ENCODE measurements around the gene PGLYRP1.
A peak's percentile ranks its signal among the peaks of the same experiment; 100 is the strongest.

Gene PGLYRP1

DNA sequence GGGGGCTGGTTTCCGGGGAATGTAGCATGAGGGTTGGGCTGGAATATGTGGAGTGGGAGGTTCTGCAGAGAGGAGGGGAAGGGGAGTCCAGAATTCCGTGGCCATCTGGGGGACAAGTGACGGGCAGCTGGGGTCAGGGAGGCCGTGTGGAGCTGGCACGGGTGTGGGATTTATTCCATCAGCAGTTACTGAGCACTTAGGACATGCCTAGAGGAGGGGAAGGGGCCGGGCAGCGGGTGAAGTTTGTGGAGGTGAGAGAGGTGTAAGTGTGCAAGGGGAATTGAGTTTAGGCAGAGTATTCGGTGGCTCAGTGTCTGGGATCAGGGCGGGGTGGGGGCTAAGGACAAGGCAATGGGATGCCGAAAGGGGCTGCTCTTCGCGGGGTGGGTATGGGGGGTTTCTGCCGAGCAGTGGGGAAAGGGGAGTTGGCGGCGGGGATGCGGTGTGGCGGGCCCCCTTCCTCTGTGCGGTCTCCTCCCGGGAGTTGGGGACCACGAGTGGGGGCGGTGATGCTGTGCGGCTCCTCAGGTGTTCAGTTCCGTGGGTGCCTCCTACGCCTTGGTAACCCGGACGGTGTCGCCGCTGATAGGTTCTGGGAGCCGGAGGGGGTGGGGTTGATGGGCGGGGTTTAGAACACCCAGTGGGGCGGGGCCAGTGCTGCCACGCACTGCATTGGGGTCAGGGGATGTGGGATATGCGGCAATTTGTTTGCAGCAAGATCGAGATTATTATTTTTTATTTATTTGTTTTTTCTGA, 22.2 kb downstream of the PGLYRP1 start:
- DNase-seq (ENCODE audit: low read depth): no peak

DNA sequence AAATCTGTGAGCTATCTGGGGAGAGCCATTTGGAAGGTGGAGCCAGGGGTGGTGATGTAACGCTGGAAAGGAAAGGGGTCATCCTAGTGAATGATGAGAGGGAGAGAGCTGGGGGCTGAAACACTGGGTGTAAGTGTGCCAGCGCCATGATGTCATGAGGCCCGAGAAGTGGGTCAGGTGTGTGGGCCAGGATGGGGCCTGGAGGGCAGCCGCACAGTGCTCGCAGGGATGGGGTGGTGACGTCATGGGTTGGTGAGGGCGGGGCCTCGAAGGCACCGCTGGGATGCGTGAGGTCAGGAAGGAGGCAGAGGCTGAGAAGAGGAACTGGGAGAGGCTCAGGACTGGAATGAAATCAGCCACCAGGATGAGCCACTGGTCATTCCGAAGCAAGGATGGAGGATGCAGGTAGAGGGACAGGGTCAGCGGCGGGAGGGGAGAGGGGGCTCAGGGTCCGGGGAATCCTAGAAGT, 23.2 kb downstream of the PGLYRP1 start:
- DNase-seq (ENCODE audit: low read depth): no peak

DNA sequence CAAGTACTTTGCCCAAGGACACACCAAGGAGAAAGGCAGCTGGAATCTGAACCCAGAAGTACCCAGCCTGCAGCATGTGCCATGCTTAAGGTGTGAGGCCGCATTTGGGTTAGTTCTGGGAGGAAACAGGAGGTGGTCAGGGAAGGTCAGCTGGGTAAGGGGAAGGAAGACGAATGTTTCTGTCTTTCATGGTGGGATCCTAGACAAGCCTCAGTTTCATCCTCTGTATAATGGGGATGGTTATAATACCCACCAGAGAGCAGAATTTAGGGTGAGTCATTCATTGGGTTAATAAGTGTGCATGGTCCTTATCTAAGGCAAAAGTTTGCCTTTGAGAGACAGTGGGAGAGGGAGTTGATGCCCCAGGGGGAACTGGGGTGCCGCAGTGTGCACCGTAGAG, 24.0 kb downstream of the PGLYRP1 start:
- DNase-seq (ENCODE audit: low read depth): no peak

DNA sequence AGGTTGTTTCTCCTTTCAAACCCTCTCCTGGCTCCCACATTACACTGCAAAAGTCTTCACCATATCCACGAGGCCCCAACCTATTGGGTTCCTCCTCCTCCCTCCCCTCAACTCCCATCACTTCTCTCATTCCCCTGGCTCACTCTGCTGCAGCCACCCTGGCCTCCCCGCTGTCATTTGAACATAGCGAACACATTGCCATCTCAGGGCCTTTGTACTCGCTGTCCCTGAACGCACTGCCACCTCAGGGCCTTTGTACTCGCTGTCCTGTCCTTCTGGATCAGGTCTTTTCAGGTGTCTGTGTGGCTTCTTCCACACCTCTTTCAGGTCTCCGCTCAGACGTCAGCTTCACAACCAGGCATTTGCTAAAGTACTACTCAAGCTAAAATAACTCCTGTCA, 25.9 kb downstream of the PGLYRP1 start:
- DNase-seq (ENCODE audit: low read depth): no peak

DNA sequence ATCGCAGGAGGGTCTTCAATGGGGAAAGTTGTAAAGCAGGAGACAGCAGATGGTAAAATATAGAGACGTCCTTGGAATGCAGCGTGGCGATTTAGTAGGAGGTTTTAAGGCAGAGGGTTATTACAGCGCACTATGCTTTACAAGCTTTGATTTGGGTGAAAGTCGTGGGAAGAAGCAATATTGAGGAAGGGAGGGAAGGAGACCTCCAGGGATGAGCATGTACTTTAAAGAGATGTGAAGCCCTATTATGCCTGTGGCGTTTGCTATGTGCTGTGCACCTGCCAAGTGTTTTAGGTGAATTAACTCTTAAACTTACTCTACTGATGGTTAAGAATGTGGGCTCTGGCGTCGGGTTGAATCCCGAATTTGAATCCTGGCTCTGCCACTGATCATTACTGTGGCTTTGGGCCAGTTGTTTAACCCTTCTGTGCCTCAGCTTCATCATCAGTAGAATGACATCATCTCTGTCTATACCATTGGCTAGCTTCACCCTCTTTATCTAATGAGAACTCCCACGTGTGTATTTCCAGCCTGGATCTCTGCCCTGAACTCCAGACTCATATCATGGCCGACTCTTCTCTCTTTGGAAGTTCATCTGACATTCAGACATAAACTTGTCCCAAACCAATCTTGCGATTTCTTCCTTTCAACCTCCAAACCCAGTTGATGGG, 27.0 kb downstream of the PGLYRP1 start:
- no peak for DNase-seq (ENCODE audit: low read depth)

DNA sequence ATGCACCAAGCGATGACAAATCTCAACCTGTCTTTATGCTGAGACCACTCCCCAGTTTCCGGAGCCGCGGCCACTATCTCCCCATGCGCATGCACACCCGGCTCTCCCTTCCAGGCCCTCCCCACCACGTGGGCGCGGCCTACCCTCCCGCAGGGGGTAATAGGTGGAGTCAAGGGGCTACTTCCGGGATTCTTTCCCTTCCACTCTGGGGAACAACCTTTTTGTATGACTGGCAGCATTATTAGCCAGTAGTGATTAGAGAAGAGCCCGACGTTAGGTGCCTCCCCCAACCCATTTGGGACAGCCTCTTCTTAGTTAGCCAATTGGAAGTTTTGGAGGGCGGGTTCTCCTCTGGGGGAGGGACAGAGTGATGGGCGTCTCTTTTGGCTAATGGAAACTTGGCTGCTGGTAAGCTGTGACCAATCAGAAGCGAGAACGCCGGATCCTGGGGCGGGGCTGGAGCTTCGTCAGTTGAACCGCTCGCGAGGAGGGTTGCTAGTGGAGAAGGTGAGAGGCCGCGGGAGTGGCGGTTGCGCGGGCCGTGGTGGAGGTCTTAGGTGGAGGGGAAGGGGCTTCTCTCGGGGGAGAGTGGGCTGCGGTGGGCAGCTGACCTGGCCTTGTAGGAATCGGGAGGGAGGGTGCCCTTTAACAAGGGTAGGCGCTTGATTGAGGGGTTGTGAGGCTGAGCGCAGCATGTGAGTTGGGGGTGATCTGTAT, 27.7 kb downstream of the PGLYRP1 start, which contains the start of gene CCDC61:
TSS of gene CCDC61 (plus strand) at position 470 of the 717 bp plus-strand sequence. CDS start 7,552 bp downstream, outside the sequence.
- peak; percentile 100 for DNase-seq (ENCODE audit: low read depth)

DNA sequence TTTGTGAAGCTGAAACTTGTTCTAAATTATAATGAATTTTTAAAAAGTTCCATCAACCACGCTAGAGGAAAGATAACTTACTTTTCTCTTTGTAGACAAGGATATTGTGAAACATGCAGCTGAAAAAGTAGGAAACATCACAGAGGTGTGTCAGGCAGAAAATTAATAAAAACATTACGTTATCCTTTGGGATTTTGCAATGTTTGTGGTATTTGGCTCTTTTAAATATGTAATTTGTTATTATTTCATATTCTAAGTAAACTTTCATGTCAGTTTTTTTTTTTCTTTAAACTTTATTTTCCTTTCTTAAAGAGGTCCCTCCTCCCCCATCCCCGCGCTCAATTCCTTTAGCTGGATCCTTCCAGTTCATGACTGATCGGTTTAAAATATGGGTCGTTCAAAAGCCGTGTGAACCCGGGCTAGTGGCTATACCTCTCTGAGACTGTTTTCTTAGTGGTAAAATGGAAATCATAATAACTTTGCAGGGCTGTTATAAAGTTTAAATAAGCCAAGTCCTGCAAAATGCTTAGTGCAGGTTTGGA, 28.3 kb downstream of the PGLYRP1 start:
- DNase-seq (ENCODE audit: low read depth): no peak

DNA sequence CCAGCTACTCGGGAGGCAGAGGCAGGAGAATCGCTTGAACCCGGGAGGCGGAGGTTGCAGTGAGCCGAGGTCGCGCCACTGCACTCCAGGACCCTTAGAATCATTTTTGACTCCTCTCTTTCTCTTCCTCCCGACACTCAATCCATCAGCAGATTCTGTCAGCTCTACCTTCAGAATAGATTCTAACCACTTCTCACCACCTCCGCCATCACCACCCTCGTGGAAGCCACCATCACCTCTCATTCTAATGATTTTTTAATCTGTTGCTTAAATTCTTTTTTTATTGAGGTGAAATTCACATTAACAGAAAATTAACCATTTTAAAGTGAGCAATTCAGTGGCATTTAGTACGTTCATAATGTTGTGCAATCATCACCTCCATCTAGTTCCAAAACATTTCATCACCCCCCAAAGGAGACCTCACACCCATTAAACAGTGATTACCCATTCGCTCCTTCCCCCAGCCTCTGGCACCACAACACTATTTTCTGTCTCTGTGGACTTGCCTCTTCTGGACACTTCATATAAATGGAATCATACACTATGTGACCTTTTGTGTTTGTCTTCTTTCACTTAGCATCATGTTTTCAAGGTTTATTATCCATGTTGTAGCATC, 32.6 kb downstream of the PGLYRP1 start:
- no peak for DNase-seq (ENCODE audit: low read depth)

DNA sequence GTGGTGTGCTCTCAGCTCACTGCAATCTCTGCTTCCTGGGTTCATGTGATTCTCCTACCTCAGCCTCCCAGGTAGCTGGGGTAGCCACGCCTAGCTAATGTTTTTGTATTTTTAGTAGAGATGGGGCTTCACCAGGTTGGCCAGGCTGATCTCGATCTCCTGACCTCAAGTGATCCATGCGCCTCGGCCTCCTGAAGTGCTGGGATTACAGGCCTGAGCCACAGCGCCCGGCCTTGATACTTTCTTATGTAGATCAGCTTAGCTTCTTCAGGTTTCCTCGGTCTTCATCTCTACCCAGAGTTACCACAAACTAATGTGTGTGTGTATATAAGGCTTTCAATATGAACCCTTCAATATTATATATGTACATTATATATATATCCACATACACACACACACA, 37.5 kb downstream of the PGLYRP1 start:
- no peak for DNase-seq (ENCODE audit: low read depth)

DNA sequence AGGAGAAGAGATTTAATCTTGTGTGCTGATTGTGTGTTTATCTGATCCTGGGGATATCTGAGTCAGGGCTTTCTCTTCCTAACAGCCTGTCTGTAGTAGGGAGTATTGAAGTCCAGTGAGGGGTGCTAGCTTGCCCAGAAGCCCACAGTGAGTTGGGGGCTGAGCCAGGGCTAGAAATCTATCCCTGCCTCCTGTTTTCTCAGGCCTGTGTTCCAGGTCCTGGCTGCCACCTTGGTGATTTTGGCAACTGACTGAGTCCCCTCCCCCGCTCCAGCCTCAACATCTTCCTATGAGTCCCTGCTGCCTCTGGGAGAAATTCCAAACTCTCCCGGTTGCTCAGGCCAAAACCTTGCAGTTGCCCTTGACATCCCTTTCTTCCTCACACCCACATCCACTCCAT, 41.5 kb downstream of the PGLYRP1 start:
- DNase-seq (ENCODE audit: low read depth): no peak

DNA sequence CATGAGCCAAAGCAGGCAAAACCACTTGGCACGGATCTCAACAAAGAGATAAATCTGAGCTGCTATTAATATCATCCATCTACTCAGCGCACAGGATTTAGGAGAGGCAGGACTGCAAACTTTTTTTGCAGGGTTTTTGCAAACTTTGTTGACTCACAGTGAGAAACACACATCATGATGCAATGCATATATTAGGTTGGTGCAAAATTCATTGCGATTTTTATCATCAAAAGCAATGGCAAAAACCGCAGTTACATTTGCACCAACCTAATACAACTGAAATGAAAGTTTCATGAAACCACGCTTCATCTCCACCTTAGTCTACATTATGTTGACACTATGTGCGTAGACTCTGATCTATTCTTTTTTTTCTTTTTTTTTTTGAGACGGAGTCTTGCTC, 44.7 kb downstream of the PGLYRP1 start:
- DNase-seq (ENCODE audit: low read depth): no peak

DNA sequence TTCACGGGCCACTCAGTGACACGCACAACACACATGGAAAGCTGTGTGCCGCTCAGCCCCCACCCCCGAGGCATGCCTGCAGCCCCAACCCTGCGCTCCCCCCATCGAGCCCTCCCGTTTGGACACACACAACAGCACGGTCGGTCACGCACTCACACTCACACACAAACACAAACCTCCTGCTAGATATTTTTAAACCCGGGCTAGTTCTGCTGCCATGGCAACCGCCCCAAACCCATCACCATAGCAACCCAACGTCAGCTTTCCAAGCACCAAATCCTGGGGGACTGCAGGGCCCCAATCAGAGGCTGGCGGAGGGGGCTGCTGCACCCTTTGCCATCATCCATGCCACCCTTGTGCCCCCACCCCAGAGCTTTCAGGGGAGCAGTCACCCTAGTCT, 46.7 kb downstream of the PGLYRP1 start:
- DNase-seq (ENCODE audit: low read depth): no peak

DNA sequence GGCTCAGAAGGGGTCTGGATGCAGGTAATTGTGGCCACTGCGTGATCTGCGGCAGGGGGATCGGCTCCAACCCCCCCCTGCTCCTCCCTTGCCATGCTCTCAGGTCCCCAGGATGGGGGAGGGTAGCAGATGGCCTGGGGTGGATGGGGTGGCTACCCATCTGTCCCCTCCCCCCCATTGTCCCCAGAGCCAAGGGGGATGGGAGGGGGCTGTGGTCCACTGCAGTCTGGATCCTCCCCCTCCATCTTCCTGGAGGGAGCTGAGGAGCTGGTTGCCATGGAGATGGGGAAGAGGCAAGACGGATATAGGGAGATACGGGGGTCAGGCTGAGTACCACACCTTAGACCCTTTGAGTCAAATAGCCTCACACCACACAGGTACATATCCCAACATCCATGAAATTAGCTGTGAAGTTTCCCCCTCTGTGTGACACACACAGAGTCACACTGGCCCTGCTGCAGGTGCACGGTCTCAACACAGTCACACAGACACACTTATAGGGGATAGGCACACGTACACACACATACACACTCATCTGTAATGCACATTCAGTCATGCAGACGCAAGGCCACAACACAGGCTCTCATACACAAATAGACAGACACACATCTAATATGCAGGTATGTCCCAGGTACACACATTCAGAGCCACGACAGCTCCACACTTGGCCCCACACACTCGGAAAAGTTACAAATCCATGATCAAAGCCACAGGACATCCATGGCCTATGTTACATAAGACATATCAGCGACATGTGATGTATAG, 47.4 kb downstream of the PGLYRP1 start:
- no peak for DNase-seq (ENCODE audit: low read depth)

DNA sequence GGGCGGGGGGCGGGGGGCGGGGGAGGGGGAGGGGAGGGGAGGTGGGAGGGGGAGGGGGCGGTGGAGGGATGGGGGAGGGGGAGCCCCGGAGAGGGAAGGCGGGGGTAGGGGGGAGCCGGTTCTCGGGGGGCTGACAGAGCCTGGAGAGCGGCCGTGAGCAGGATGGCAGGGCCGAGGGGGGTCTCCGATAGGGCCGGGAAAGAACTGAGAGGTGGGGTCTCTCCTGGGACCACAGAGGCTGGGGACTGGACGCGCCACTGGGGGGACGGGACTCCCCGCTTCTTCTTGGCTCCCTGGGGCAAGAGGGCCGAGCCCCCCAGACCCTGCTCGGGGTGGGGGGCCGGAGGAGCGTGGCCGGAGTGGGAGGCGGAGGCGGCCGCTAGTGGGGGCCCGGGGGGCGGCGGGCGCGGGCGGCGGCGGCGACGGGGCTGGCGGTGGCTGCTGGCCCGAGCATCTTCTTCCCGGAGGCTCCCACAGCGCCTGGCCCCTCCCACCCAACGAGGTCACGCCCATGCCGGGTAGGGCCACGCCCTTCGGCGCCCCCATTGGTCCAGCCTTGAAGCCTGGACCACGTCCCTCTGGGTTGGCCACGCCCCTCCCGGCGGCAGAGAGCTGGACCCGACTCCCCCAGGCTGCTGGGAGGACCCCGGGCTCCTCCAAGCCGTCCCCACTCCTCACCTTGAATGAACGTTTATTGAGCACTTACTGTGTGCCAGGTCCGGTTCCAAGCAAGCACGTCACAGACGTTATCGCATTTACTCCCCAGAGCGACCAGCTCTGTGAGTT, 49.1 kb downstream of the PGLYRP1 start, which contains the start of gene NOVA2:
TSS of gene NOVA2 (minus strand) at position 313 of the 786 bp plus-strand sequence. CDS start 514 bp downstream, outside the sequence.
- DNase-seq (ENCODE audit: low read depth): no peak

DNA sequence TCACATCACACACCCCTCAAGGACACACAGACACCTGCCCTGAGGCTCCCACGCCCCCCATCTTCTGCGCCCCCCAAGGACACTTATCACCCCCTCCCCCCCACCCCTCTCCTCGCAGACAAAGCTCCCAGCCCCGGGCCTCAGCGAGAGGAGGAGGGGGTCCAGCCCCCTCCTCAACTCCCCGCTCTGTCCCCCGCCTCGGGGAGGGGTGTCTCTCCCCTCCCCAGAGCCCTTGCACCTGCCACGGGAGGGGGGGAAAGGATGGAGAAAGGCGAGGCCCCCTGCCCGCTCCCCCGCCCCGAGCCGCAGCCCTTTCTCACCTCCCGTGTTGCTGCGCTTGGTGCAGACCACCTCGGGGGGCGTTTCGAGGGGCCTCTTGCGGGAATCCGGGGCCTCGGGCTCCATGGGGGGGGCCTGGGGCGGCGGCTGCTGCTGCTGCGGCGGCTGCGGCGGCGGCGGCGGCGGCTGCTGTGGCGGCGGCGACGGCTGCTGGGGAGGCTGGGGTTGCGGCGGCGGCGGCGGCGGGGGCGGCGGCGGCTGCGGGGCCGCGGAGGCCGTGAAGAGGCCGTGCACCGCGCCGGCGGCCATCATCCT, 49.8 kb downstream of the PGLYRP1 start:
- no peak for DNase-seq (ENCODE audit: low read depth)

DNA sequence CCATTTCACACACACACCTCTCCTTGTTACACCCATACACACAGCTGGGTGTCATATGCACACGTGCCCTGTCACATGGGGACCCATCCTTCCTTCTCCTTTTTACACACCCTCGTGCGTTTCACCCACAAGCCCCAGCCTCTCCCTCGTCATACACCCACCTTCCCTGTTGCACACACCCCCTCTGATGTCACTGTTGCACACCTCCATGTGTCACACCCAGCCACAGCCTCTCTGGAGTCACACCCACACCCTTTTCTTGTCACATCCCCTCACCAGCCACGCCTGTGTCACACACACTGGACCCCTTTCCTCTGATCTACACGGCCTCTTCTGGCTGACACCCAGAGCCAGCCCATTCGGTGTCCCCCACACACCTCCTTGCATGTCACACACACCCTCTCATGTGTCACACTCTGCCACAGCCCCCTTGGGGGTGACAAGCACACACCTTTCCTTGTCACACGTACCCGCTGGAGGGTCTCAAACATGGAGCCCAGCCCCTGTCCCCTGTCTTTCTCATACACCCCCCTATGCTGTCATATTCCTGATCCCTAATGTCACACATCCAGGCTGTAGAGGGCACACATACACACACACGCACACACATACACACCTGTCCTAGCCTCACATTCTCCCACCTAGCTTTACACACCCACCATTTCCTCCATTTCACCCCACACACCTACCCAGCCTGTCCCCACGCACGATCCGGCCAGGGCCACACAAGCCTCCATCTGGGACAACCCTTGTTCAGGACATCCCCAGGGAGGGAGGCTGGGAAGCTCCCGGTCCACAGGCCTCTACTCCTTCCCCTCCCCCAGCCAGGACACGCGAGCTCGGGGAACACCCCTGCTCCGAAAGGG, 50.5 kb downstream of the PGLYRP1 start:
- DNase-seq (ENCODE audit: low read depth): no peak

DNA sequence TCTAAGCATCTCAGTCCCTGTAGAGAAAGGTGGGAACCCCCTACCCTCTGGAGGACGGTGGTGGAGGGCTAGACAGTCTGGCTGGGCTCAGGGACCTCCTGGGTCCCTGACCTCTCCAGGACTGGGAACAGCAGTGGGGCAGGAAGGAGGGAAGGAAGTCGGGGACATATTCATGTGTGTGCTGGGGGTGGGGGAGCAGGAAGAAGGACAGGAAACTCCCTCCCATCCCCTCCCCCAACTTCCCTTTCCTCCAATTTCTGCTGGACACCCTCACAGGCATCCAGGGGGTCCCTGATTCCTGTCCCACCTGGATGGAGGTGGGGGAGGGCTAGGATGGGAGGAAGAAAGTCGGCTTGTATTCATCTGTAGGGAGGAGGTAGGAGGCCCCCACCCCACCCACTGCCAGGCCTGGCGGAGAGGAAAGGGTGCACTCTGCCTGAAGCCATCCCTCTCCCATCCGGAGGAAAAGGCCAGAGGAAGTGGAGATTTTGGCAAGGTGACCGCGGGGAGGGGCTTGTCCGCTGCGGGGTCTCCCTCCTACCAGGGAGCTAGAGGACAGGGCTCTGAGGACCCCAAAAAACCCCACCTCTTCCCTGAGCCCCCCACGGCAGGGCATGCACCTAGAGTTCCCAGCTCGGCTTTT, 51.5 kb downstream of the PGLYRP1 start:
- no peak for DNase-seq (ENCODE audit: low read depth)

DNA sequence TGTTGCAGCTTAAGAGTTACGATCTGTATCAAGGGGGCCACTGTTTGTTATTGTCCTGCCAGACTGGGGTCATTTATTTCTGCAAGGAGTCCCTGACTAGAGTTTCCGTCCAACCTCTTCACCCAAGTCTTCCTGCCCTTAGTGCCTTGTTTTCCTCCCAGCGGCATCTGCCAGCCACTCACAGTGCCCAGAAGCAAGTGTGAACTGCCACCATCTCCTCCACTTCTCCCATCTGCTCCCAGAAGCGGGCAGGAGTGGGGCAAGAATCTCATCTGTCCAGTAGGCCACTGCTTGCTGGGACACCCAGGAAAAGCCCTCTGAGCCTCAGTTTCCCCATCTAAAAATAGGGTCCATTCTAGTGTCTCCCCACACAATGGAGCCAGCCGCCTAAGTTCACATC, 53.2 kb downstream of the PGLYRP1 start:
- no peak for DNase-seq (ENCODE audit: low read depth)
